Pancreas (tissue), 10 donors: ENCODE measurements around the gene EMP3. TPM values are rescaled to one million over a fixed set of nuclear protein-coding genes. Genes with fewer than 3 reads are reported as not detected.
"Not testable (repeated sequence)": the region's sequence is repeated elsewhere in the genome, so short reads cannot be mapped to it uniquely, and the experiment has no call there.

Experiments used
- ATAC-seq, 4 donors: fragments of 200-7000 bp; cut with Tn5 transposase; one replicate each; pipeline versions ENCODE4 v1.8.0 to v1.9.1; 2020; ENCODE audit warnings: mild to moderate bottlenecking in 4 of 4, moderate library complexity in 4 of 4
- DNase-seq, 6 donors: peaks; one replicate each; pipeline ENCODE4 v3.0.0-alpha.2; 2020
- FAIRE-seq: peaks from 2 replicates; lab custom pipeline; 2012; peaks lifted over from hg19 to GRCh38; lab: Jason Lieb, UNC
- H3K27ac ChIP-seq, 4 donors: fragments of 200-600 bp; sonication (generic); 1 replicate in 3 of 4; 2 replicates in 1 of 4; pipeline versions ENCODE4 v1.5.0 to v1.8.0; 2020
- H3K27me3 ChIP-seq, 4 donors: fragments of 200-600 bp; one replicate each; pipeline ENCODE4 v1.8.0; 2021
- H3K36me3 ChIP-seq, 3 donors: fragments of 200-600 bp; sonication (generic) in 1 of 3; one replicate each; pipeline versions ENCODE4 v1.5.0 to v1.8.0; 2020 to 2021
- H3K4me1 ChIP-seq, 3 donors: fragments of 200-600 bp; one replicate each; pipeline ENCODE4 v1.8.0; 2021
- H3K4me3 ChIP-seq, 4 donors: fragments of 200-600 bp; sonication (generic) in 2 of 4; one replicate each; pipeline versions ENCODE4 v1.5.0 to v1.8.0; 2020 to 2021
- H3K9me3 ChIP-seq, 4 donors: fragments of 200-600 bp; one replicate each; pipeline ENCODE4 v1.8.0; 2021
- CTCF ChIP-seq, 4 donors: fragments of 200-600 bp; sonication (generic) in 3 of 4; IDR thresholded peaks; one replicate each; pipeline versions ENCODE4 v1.5.0 to v1.8.0; 2021; ENCODE audit warnings: antibody characterized with exemption in 4 of 4
- WGBS, 2 donors: extraction: QIAGEN DNeasy Blood & Tissue Kit; methylation state at CpG; one replicate each; pipeline ENCODE4 v1.1.7; 2013; 5-methylcytosine and 5-hydroxymethylcytosine counted together
- intact Hi-C, 3 donors: fragments of 100-400 bp; cut with DNase I; formaldehyde crosslinking; loops; one replicate each; pipeline versions ENCODE4 v1.11.1 to v1.14.2; 2022
- polyA plus RNA-seq, 2 donors: library from polyadenylated mRNA; stranded (reverse); fragments of 200-250 nt; gene quantifications; one replicate each; pipeline ENCODE4 v1.2.3, GENCODE V29; 2013
- total RNA-seq, 6 donors: library from RNA; stranded (reverse); fragmentation: NEBNext Ultra II Directional in 4 of 6; extraction: Animal tissue kit (Norgen Biotek cat#: 25700) in 4 of 6; gene quantifications; one replicate each; pipeline versions ENCODE4 v1.2.1 to v1.2.4, GENCODE V29; 2021 to 2023
- donor health status: healthy with polysubstance abuse.
- donor health status: DM: no; HTN: no; CAD: no; lungs with moderate emphysema.
- donor health status: DM: no; HTN: no; CAD: no.
- donor health status: control.
- donor health status: control.
- donor health status: Bipolar disorder and iron deficiency.
- donor health status: DM: yes; HTN: yes; CAD: no.
- donor health status: DM: no; HTN: no; CAD: no.
- donor health status: DM: no; HTN: no; CAD: no.
- donor health status: DM: yes; HTN: yes; CAD: no.

EMP3 gene
- total and polyA plus RNA-seq, 8 donors, result 2.5 to 23.8 (median 11.0) TPM

GRCh38 chr19:48290401-48290770, 35.0 kb upstream of the EMP3 start:
- FAIRE-seq, result no peak
- Histone ChIP-seq H3K4me1 (peaks cover 0 to 4% (median 4%) of the 10 kb centered on the region in 3 donors), H3K4me3 (peak overlapping the region in 1 of 4 donors; percentile 49)

GRCh38 chr19:48290771-48291488, 34.4 kb upstream of the EMP3 start:
- peak; percentile 93 to 97 (median 94) for TF ChIP-seq CTCF (IDR thresholded peaks at IDR 0.05)
- Histone ChIP-seq H3K36me3 (no peaks in the 10 kb centered on the region), H3K27me3 (no peaks in the 10 kb centered on the region), H3K4me1 (peaks cover 0 to 4% (median 4%) of the 10 kb centered on the region in 3 donors), H3K27ac (no peak overlapping the region), H3K9me3 (no peaks in the 10 kb centered on the region), H3K4me3 (peak overlapping the region in 2 of 4 donors; percentile 34 to 49)
- DNase-seq (peak; percentile 46 to 94 (median 82)), ATAC-seq (peak; percentile 92 to 97 (median 94)), FAIRE-seq (no peak)
- intact Hi-C loops, result no loop called here
- WGBS, 2 donors, result 1 to 2% methylated on average over 45 of the region's 45 CpGs

More at GRCh38 chr19:48290401-48290770, 35.0 kb upstream of the EMP3 start:
- TF ChIP-seq CTCF (IDR thresholded peaks at IDR 0.05), result no peak
- Histone ChIP-seq H3K36me3 (no peaks in the 10 kb centered on the region), H3K27me3 (no peaks in the 10 kb centered on the region), H3K27ac (no peak overlapping the region), H3K9me3 (no peaks in the 10 kb centered on the region)
- intact Hi-C loops, result no loop called here
- ATAC-seq, result peak in 3 of 4 donors; percentile 36 to 53 (median 43)
- peak in 1 of 6 donors; percentile 20 for DNase-seq
- WGBS, 2 donors, result 13 to 15% methylated on average over 10 of the region's 10 CpGs

- H3K4me3 ChIP-seq, result peak overlapping the region in 2 of 4 donors; percentile 34 to 49
- H3K27me3 ChIP-seq, FAIRE-seq, H3K4me1 ChIP-seq, H3K27ac ChIP-seq, ATAC-seq, DNase-seq, intact Hi-C loops, H3K36me3 ChIP-seq, H3K9me3 ChIP-seq: not testable (repeated sequence)
- 21 to 26% methylated on average over 11 of the region's 11 CpGs for WGBS, 2 donors
Observed at GRCh38 chr19:48291489-48291815, 33.9 kb upstream of the EMP3 start.

- FAIRE-seq, result no peak
- Histone ChIP-seq H3K36me3 (no peaks in the 10 kb centered on the region), H3K27ac (no peak overlapping the region), H3K4me1 (peaks cover 0 to 4% (median 4%) of the 10 kb centered on the region in 3 donors), H3K4me3 (no peak overlapping the region), H3K27me3 (no peaks in the 10 kb centered on the region), H3K9me3 (no peaks in the 10 kb centered on the region)
- intact Hi-C loops, result no loop called here
- no peak for TF ChIP-seq CTCF (IDR thresholded peaks at IDR 0.05)
- 86 to 92% methylated on average over 4 of the region's 4 CpGs for WGBS, 2 donors
- DNase-seq, result no peak
- ATAC-seq, result no peak
Observed at GRCh38 chr19:48292798-48293197, 32.6 kb upstream of the EMP3 start.

- no peak for TF ChIP-seq CTCF (IDR thresholded peaks at IDR 0.05)
- H3K27me3 ChIP-seq, result no peaks in the 10 kb centered on the region
- no peak for FAIRE-seq
Observed at GRCh38 chr19:48295458-48295857, 29.9 kb upstream of the EMP3 start.

More at GRCh38 chr19:48295458-48295857, 29.9 kb upstream of the EMP3 start:
- Histone ChIP-seq H3K36me3 (no peaks in the 10 kb centered on the region), H3K9me3 (no peaks in the 10 kb centered on the region), H3K27ac (no peak overlapping the region), H3K4me3 (no peak overlapping the region), H3K4me1 (peaks cover 0 to 4% (median 4%) of the 10 kb centered on the region in 3 donors)
- ATAC-seq, result no peak
- intact Hi-C loops, result no loop called here
- WGBS, 2 donors, result 38 to 54% methylated on average over 10 of the region's 10 CpGs
- no peak for DNase-seq
